Fibroblast of gingiva (primary cell): Measurements from ENCODE around the gene MED19.
"Not testable (repeated sequence)": the region's sequence is repeated elsewhere in the genome, so short reads cannot be mapped to it uniquely, and the experiment has no call there.

Source experiments
- DNase-seq: peaks from one replicate; pipeline ENCODE4 v3.0.0-alpha.2; 2011; ENCODE audit warnings: low read depth

The MED19 gene, protein sequence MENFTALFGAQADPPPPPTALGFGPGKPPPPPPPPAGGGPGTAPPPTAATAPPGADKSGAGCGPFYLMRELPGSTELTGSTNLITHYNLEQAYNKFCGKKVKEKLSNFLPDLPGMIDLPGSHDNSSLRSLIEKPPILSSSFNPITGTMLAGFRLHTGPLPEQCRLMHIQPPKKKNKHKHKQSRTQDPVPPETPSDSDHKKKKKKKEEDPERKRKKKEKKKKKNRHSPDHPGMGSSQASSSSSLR

GRCh38 chr11:57711414-57712255 lies at the start of gene MED19:
TSS of gene MED19 (minus strand) at chr11:57712215. CDS start at chr11:57712179, 36 bp downstream.
- DNase-seq, result peak; percentile 47

DNA sequence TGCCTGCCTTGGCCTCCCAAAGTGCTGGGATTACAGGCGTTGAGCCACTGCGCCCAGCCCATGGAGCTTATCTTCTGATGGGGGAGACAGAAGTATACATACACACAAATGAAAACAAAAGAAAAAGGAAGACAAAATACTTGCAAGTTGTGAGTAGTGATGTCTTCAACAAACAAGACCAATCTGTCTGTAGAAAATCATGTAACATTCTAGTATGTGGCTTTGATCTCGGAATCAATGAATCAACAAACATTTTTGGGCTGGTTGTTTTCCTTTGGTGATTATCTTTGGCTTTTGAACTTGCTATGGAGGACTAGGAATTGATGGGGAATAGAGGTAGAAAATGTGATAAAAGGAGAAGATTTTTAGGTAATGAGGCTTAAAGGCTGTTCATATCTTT lies 46.2 kb upstream of the MED19 start:
- no peak for DNase-seq

GRCh38 chr11:57752954-57753353 lies 40.9 kb upstream of the MED19 start:
- DNase-seq, result no peak

DNA sequence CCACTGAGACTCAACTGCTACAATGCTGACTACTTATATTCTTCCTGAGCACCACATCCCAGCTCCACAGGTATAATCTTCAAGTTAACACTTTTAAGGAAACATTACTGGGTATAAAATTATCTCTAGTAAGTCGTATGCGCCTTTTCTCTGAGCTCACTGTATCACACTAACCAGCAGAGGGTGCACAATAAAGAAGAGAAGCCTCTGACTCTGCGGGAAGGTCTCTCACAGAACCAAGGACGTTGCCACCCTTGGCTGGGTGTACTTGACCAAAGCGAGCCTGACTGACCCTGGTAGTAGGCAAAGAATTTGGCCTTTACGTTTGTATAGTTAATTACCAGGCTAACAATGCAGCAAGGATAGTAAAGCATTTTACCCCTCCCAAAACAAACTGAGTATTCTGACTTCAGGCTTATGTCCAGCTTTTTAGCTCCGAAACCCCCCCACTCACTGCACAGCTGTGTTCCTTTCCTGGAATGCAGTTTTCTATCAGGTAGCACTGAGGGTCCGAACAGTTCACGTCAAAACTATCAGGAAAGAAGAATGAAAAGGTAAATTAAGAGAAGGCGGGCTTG lies 39.8 kb upstream of the MED19 start, which contains the start of gene BTBD18:
Gene BTBD18 (minus strand): TSS at position 144 of the 578 bp plus-strand sequence. CDS start 631 bp downstream, outside the sequence.
- DNase-seq, result peak; percentile 38

- DNase-seq, result no peak
Measured at GRCh38 chr11:57751176-57751575, 39.2 kb upstream of the MED19 start.

- DNase-seq, result no peak
Measured at GRCh38 chr11:57746920-57747319, 34.9 kb upstream of the MED19 start.

DNA sequence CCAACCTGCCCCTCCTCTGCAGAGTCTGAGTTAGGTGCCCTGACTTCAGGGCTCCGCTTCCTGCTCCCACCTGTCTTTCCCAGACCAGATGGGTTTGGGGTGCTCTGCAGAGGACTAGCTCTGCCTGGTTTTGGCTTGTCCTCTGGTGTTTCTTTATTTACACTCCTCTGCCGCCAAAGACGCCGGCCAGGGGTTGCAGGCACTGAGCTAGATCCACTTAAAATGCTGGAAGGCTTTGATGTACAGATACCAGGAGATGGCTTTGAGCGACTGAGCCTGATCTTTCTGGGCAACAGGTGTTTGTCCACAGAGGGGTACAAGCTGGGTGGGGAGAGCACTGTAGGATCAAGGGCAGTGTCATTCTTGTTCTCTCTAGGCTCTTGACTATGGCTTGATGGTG lies 33.2 kb upstream of the MED19 start:
- no peak for DNase-seq

- no peak for DNase-seq
Measured at GRCh38 chr11:57744357-57744756, 32.3 kb upstream of the MED19 start.

DNA sequence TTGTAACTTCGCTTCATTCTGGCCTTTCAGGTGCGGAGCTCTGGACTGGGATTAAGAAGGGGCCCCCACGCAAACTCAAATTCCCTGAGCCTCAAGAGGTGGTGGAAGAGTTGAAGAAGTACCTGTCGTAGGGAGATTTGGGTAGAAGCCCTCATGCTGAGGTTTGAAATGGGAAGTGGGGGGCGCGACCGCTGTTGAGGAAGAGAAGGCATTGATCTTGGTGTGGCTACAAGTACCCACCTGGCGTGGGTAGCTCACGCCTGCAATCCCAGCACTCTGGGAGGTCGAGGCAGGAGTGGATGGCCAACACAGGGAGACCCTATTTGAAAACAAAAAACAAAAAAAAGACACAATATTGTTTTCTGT lies 30.1 kb upstream of the MED19 start:
- DNase-seq, result no peak

DNA sequence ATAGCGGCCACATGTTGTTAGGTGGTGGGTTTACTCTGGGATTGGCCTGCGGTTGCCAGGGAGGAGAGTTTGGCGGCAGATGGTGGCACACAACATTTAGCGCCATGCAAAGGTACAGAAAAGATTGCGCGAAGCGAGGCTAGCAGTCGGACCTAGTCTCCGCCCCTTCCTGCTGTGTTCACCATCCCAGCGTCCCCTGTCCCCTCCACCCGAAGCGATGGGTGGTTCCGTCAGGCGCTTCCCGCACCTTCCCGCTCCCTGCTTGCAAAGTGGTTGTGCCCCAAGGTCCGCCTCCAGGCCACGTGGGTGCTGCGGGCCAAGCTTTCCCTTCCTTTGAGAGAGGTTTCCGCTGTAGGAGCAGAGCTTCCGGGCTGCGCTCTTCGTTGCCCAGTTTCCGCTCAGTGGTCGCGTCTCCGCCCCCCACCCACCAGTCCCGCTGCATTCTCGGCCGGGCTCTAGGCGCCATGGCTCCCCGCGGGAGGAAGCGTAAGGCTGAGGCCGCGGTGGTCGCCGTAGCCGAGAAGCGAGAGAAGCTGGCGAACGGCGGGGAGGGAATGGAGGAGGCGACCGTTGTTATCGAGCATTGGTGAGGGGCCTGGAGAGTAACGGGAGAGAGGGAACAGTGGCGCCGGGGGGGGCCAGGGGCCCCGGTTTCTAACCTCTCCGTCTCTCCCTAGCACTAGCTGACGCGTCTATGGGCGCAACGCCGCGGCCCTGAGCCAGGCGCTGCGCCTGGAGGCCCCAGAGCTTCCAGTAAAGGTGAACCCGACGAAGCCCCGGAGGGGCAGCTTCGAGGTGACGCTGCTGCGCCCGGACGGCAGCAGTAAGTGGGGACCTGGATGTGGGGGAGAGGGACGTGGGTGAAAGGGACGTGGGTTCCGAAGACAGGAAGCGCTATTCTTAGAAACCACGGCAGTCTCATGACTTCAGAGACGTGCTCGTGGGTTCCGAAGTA lies 29.4 kb upstream of the MED19 start, which contains the start of gene SELENOH:
Gene SELENOH (plus strand): TSS at position 360 of the 955 bp plus-strand sequence. CDS start 105 bp downstream, at position 465.
- DNase-seq, result peak; percentile 98

- no peak for DNase-seq
Measured at GRCh38 chr11:57735619-57736298, 23.7 kb upstream of the MED19 start.

- DNase-seq, result no peak
Measured at GRCh38 chr11:57732661-57733060, 20.6 kb upstream of the MED19 start.

GRCh38 chr11:57729479-57729878 lies 17.5 kb upstream of the MED19 start:
- DNase-seq, result no peak

GRCh38 chr11:57728829-57729228 lies 16.8 kb upstream of the MED19 start:
- no peak for DNase-seq

GRCh38 chr11:57727185-57727584 lies 15.2 kb upstream of the MED19 start:
- DNase-seq, result no peak

GRCh38 chr11:57716726-57717125 lies 4.7 kb upstream of the MED19 start:
- not testable (repeated sequence) for DNase-seq

GRCh38 chr11:57713835-57714234 lies 1.8 kb upstream of the MED19 start:
- DNase-seq, result no peak

- DNase-seq, result peak; percentile 99
Measured at GRCh38 chr11:57712256-57713150, 488 bp upstream of the MED19 start, which contains the start of gene TMX2. TSS of gene TMX2 (plus strand) at chr11:57712593. CDS start at chr11:57712619, 26 bp downstream.

GRCh38 chr11:57709802-57710367 lies 2.1 kb downstream of the MED19 start:
- no peak for DNase-seq

- not testable (repeated sequence) for DNase-seq
Measured at GRCh38 chr11:57705432-57705831, 6.6 kb downstream of the MED19 start.
